HG03064 (cell line): ENCODE results near the gene CNKSR3.
"Not testable (repeated sequence)": the region's sequence is repeated elsewhere in the genome, so short reads cannot be mapped to it uniquely, and the experiment has no call there.

Source experiments
- ATAC-seq: cut with Tn5 transposase; IDR thresholded peaks from one replicate; pipeline ENCODE4 v1.9.1; 2021; ENCODE audit warnings: low read depth; ENCODE audit not compliant: unreplicated experiment

The CNKSR3 gene

DNA sequence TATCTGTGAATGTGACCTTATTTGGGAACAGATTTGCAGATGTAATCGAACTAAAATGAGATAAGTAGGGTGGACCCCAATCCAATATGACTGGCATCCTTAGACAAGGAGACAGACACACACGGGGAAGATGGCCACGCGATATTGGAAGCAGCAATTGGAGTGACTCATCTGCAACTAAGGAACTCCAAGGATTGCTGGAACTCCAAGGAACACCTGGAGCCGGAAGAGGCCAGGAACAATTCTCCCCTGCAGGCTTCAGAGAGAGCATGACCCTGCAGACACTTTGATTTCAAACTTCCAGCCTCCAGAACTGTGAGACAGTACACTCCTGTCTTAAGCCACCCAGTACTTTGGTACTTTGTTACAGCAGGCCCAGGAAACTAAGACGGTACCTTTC lies 19.5 kb upstream of the CNKSR3 start:
- no peak for ATAC-seq

GRCh38 chr6:154528310-154528915 lies 17.9 kb upstream of the CNKSR3 start:
- no peak for ATAC-seq

DNA sequence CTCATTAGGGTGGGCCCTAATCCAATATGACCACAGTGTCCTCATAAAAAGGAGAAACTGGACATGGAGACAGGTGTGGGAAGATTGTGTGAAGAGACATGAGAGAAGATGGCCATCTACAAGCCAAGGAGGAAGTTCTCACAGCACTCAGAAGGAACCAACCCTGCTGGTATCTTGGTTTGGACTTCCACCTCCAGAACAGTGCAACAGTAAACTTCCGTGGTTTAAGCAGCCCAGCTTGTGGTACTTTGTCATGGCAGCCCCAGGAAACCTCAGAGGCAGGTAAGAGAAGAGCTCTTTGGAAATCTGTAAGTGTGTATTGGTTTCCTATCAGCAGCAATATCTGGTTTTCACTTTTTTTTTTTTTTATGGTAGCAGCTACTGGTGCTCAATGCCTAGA lies 16.5 kb upstream of the CNKSR3 start:
- ATAC-seq = no peak

DNA sequence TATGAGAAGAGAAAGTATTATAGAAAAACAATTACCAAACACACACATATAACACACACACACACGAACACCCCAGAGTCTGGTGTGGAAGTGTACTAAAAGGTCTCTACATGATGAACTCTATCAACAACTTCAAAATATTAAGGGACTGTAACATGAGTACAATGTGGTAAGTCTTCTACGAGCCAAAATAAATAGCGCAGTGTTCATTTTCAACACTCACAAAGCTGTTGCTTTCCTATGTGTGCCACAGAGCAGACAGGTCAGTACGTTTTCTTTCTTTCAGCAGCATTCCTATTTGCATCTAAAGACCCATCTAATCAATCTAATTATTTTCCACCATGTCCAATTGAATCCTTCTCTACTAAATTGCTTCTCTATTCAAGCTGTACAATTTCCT lies 12.1 kb upstream of the CNKSR3 start:
- no peak for ATAC-seq

GRCh38 chr6:154521412-154521811 lies 10.9 kb upstream of the CNKSR3 start:
- ATAC-seq = no peak

GRCh38 chr6:154520280-154520679 lies 9.8 kb upstream of the CNKSR3 start:
- ATAC-seq = no peak

- ATAC-seq = no peak
Observed at GRCh38 chr6:154518396-154518795, 7.9 kb upstream of the CNKSR3 start.

DNA sequence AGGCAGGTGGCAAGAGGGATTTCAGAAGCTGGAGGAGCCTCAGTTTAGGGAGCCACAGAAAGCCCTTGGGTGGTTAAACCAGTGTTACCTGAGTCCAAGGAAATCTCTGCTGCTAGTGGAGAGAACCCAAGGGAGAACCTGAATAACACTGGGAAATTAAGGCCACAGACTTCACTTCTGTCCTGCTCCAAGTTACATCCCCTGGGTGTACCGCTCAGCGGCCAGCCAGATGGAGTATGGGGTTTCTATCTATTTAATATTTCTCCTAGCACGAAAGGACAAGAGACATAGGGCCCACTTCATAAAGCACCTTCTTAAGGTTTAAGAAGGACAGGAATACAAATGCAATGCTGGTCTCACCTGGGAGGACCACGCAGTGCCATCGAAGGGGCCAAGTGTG lies 5.8 kb upstream of the CNKSR3 start:
- ATAC-seq = no peak

GRCh38 chr6:154515826-154516225 lies 5.3 kb upstream of the CNKSR3 start:
- ATAC-seq = no peak

DNA sequence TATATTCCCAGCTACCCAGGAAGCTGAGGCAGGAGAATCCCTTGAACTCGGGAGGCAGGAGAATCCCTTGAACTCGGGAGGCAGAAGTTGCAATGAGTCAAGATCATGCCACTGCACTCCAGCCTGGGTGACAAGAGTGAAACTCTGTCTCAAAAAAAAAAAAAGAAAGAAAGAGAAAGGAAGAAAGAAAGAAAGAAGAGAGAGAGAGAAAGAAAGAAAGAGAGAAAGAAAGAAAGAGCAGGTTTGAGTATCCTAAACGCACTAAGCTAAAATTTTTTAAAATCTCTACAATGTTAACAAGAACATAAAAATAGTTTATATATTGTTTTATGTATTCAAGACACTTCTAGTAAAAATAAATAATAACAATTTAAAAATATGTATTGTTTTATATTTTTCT lies 4.6 kb upstream of the CNKSR3 start:
- not testable (repeated sequence) for ATAC-seq

GRCh38 chr6:154514481-154514880 lies 4.0 kb upstream of the CNKSR3 start:
- ATAC-seq = no peak

DNA sequence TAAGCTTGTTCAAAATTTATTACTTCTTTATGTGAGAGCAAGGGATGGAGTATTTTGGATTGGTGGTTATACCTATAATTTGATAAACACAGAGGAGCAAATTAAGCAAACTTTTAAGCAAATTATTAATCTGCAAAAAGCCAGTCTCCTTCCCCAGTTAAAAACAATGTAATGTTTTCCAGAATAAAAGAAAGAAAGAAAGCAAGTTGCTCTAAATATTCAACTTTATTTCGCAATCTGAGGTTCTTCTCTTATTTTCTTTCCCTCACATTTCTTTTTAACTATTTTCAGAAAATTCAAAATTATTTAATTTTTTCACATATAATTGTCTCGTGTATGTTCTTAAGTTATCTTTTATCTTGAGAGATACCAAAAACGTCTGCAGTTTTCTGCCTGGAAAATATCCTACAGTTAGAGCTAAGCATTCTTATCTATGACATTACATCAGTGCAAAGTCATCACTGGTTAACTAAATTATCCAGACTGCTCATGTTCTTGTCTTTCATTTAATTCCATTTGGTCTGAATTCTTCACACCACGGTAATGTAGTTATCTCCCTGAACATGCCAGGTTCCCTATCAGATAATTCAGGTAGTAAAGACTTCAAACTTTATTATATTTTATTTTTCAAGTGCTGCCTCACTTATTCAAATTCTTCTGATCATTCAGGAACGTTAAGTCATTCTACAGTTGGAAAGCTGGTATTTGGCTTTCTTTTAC lies 3.3 kb upstream of the CNKSR3 start:
- ATAC-seq = no peak

- ATAC-seq = no peak
Observed at GRCh38 chr6:154512201-154512600, 1.7 kb upstream of the CNKSR3 start.

GRCh38 chr6:154511791-154512190 lies 1.3 kb upstream of the CNKSR3 start:
- no peak for ATAC-seq

- peak; percentile 21 for ATAC-seq
Observed at GRCh38 chr6:154509421-154510143, 903 bp downstream of the CNKSR3 start.

DNA sequence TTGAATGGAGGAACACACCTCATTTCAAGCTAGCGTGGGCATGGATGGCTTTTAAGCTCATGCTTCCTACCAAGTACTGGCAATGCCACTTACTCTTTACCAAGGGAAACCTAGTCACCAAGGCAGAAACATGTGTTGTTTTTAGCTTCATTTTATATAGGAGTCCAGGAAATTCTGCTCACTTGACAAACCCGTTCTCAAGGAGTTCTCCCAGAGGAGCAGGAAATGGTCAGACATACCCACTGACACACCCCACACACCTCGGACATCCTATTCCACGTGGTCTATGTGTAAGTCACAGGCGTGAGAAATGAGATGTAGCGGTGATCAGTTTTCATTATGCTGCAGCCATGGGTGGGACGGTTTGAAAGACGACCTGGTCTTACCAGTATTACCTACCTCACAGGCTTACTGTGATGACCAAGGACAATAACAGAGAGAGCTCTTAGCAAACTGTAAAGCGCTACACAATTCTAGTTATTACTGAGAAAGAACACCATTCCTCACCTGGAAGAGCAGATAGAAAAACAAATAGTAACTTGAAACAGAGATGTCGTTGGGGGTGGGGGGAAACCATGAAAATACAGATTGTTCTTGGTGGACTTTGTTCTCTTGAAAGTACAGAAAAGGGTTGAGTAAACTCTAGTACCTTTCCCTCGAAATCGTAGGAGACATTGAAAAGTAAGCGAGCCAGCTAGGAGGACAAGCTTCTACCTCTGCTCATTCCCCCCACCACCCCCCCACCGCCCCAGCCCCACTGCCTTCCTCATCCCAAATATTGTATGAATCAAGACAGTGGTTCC lies 1.7 kb downstream of the CNKSR3 start:
- no peak for ATAC-seq

- ATAC-seq = no peak
Observed at GRCh38 chr6:154506991-154507898, 3.2 kb downstream of the CNKSR3 start.

DNA sequence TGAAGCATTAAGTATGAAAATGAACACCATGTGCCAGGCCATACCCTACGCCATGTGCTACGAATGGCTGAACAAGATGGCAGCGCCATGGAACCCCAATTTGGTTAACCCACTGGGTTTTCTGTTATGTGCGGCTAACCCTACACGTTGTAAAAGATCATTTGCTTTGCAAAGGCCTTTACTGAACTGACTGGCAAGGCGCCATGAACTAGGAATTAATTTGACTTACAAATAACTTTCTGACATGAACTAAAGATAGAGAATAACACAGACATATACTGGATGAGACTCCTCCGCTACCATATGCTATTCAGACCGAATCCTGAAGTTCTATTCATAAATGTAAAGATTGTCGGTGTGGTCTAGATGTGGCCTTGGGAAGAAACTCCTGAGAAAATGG lies 3.9 kb downstream of the CNKSR3 start:
- ATAC-seq = no peak

DNA sequence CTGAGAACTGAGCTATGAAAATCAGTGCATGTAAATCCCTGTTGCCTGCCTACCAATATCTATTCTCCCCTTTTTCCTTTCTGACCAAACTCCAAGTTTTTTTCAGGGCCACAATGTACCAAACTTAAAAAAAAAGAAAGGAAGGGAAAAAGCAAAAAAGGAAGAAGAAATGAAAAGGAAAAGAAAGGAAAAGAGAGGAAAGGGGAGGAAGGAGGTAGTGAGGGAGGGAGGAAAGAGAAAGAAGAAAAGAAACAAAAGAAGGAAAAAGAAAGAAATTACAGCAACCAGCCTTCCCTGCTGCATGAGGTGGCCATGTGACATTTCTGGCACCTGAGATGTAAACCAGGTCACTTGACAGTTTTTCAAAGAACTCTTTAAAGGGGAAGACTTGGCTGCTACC lies 4.4 kb downstream of the CNKSR3 start:
- ATAC-seq = no peak

DNA sequence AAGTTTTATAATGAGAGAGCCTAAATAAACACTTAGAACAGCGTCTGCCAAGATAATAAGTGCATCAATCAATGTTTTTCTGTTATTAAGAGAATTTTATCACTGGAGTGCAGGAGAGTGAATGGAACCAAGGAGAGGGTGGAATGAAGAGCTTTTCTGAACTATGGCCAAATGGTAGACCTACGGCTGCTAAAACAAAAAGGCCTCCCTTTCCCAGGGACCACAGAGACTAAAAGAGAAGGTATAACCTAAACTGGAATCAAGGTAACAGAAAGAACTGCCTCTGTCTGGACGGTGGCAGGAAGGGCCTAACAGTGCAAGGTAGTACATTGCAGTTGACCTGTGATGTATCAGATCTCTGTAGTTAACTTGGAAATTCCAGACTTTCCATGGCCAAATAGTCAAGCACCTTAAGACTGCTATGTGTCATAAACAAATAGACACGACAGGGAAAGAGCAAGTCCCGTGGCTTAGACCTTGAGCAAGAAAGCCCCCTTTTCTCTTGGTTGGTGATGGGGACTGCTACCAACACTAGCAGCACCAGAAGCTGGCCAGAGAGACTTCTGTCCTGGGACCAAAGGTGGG lies 5.5 kb downstream of the CNKSR3 start:
- no peak for ATAC-seq
